ENCODE measurements around the gene AUTS2.

Gene AUTS2

GRCh38 chr7:70704831-70705346, 1106.6 kb downstream of the AUTS2 start (continued):
- peak; percentile 35; the same call in 1 of the 2 replicates for TF ChIP-seq GLIS1 (tag by site-specific recombination; IDR thresholded peaks at IDR 0.05)
- no peak for TF ChIP-seq SP2 (tag by site-specific recombination; IDR thresholded peaks at IDR 0.05)
- 0 out of 2 replicates have a peak, but pooled peaks have one; percentile 27 for TF ChIP-seq ZNF639 (tag by site-specific recombination; IDR thresholded peaks at IDR 0.05)
- no peak for TF ChIP-seq ZNF223 (tag by site-specific recombination; IDR thresholded peaks at IDR 0.05)
- TF ChIP-seq ZFP37 (tag by site-specific recombination; IDR thresholded peaks at IDR 0.05) = no peak
- peak; percentile 49; the same call in 1 of the 2 replicates for TF ChIP-seq ZNF146 (tag by site-specific recombination; IDR thresholded peaks at IDR 0.05)
- no peak for TF ChIP-seq ZSCAN18 (tag by site-specific recombination; IDR thresholded peaks at IDR 0.05)
- no peak for TF ChIP-seq ZNF155 (tag by site-specific recombination; IDR thresholded peaks at IDR 0.05)
- no peak for TF ChIP-seq SALL2 (tag by site-specific recombination; IDR thresholded peaks at IDR 0.05; ENCODE audit: borderline replicate concordance)
- no peak for TF ChIP-seq ZNF548 (tag by site-specific recombination; IDR thresholded peaks at IDR 0.05)
- no peak for TF ChIP-seq ZSCAN5A (tag by site-specific recombination; IDR thresholded peaks at IDR 0.05)
- TF ChIP-seq KLF10 (tag by site-specific recombination; IDR thresholded peaks at IDR 0.05) = peak; percentile 68
- TF ChIP-seq ZNF664 (tag by site-specific recombination; IDR thresholded peaks at IDR 0.05) = peak; percentile 29; the same call in 1 of the 2 replicates
- no peak for TF ChIP-seq REST (tag by site-specific recombination; IDR thresholded peaks at IDR 0.05)
- TF ChIP-seq ZNF48 (tag by site-specific recombination; IDR thresholded peaks at IDR 0.05) = no peak
- TF ChIP-seq ZFP69B (tag by site-specific recombination; IDR thresholded peaks at IDR 0.05) = no peak
- no peak for TF ChIP-seq ZNF280D (tag by site-specific recombination; IDR thresholded peaks at IDR 0.05)
- no peak for TF ChIP-seq ZNF692 (tag by site-specific recombination; IDR thresholded peaks at IDR 0.05)
- no peak for TF ChIP-seq ZNF239 (tag by site-specific recombination; IDR thresholded peaks at IDR 0.05)
- TF ChIP-seq ZNF18 (tag by site-specific recombination; IDR thresholded peaks at IDR 0.05) = peak; percentile 32; the same call in 1 of the 2 replicates
- peak; percentile 53; the same call in 1 of the 2 replicates for TF ChIP-seq KLF8 (tag by site-specific recombination; IDR thresholded peaks at IDR 0.05)
- no peak for TF ChIP-seq YY2 (tag by site-specific recombination; IDR thresholded peaks at IDR 0.05)
- no peak for TF ChIP-seq ZNF677 (tag by site-specific recombination; IDR thresholded peaks at IDR 0.05)
